Stimulated activated CD8-positive, alpha-beta memory T cell treated with anti-CD3 and anti-CD28 coated beads, Interleukin-15, amount 100 ng/mL, for 1 hour (primary cell): ENCODE measurements around the gene SERPINB11.
"Not testable (repeated sequence)": the region's sequence is repeated elsewhere in the genome, so short reads cannot be mapped to it uniquely, and the experiment has no call there.

ENCODE experiments used
- DNase-seq: peaks from one replicate; pipeline ENCODE4 v3.0.0-alpha.2; 2020; ENCODE audit warnings: low read depth

SERPINB11 gene, protein sequence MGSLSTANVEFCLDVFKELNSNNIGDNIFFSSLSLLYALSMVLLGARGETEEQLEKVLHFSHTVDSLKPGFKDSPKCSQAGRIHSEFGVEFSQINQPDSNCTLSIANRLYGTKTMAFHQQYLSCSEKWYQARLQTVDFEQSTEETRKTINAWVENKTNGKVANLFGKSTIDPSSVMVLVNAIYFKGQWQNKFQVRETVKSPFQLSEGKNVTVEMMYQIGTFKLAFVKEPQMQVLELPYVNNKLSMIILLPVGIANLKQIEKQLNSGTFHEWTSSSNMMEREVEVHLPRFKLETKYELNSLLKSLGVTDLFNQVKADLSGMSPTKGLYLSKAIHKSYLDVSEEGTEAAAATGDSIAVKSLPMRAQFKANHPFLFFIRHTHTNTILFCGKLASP

DNA sequence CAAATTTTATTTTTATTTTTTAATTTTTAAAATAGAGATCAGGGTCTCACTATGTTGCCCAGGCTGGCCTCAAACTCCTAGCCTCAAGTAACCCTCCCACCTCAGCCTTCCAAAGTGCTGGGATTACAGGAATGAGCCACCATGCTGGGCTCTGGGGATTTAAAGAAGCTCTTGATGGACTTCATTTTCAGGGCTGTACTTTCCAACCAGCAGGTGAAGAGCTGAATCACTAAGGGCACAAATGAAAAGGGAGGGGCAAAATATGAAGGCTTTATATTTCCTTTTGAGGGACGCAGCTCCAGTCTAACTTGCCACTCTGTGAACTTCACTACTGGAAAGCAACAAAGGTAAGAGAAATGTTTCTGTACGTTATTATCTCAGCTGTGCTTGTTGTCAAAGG, at the start of gene SERPINB11:
SERPINB11 (plus strand) TSS at position 301 of the 400 bp plus-strand sequence. CDS start 7,234 bp downstream, outside the sequence.
- no peak for DNase-seq

DNA sequence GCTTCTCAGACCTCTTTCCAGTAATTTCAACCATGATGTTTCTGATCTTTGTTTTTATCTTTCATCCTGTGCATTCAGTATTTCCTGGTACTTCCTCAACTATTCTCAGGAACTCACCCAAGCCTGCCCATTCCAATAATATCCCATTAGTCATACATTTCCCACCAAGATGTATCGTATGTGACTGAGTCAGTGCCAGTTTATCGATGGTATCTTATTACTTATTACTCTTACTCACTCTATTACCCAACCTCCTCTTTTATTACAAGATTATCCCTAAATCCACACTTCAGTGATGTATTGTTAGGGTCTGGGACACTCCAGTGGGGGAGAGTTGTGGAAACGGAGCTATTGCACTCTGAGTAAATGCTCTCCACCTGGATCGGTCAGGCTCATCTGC, 43.8 kb upstream of the SERPINB11 start:
- not testable (repeated sequence) for DNase-seq

DNA sequence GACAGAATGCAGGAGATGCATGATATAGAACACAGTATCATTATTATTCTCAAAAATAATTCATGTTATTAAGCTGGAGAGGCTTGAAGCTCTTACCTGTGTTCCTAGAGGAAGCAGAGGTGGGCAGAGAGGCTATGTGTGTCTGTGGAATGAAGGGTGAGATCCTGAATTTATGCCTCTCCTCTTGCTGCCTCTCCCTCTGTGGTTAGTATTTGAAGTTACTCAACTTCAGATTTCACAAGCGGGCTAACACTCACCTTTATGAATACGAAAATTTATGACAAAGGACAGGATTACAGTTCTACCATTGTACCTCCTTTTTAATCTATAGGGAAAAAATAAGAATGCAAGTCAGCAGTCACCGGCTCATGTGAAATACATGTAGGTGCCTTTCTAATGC, 41.0 kb upstream of the SERPINB11 start, which contains the start of gene SERPINB3:
SERPINB3 (minus strand) TSS at position 144 of the 400 bp plus-strand sequence. CDS start 677 bp downstream, outside the sequence.
- not testable (repeated sequence) for DNase-seq

DNA sequence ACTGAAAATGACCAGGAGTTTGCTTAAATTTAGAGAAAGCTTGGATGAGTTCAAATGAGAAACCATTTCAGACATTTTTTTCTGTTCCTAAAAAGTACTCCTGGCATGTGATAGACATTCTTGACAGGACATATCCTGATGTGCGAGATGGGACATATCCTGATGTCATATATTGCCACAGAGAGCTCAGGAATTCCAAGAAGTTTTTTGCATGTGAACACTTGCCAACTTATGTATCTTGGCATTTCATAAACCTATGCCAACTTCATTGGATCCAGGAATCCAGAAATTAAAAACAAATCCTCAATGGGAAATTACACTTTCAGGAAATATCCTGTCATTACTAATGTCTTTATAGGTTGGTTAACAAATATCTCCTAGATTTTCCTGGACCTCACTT, 38.2 kb upstream of the SERPINB11 start:
- DNase-seq, result no peak

DNA sequence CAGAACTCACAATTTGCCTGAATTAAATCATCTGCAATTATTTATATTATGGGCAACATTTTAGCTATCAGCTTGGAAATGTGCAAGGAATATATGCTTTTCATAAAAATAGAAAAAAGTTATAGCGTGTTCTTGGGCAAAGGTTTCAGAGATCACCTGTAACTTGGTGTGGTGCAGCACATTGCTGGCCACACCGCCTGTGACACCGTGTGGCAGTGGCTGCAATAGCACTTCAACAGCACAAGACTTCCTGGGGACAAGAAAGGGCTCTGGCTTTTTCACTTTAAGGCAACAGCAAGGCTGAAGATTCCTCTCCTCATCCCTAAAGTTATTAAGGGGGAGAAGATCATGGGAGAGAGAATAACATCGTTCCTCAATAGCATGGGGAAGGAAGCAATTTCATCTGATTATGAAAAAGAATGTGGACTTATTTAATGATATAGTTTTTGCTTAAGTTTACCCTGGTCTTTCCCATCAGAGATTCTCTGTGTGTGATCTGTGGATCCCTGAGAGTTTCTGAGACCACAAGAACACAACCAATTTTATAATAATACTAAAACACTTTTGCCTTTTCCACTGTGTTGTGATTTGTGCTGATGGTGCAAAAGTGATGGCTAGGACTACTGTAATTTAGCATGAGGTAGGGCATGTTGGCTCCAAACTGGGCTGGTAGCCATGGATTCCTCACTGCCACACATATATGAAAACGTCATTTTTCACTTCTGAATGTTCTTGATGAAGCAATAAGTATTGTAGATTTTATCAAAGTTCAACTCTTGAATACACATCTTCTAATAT, 26.0 kb upstream of the SERPINB11 start:
- no peak for DNase-seq

DNA sequence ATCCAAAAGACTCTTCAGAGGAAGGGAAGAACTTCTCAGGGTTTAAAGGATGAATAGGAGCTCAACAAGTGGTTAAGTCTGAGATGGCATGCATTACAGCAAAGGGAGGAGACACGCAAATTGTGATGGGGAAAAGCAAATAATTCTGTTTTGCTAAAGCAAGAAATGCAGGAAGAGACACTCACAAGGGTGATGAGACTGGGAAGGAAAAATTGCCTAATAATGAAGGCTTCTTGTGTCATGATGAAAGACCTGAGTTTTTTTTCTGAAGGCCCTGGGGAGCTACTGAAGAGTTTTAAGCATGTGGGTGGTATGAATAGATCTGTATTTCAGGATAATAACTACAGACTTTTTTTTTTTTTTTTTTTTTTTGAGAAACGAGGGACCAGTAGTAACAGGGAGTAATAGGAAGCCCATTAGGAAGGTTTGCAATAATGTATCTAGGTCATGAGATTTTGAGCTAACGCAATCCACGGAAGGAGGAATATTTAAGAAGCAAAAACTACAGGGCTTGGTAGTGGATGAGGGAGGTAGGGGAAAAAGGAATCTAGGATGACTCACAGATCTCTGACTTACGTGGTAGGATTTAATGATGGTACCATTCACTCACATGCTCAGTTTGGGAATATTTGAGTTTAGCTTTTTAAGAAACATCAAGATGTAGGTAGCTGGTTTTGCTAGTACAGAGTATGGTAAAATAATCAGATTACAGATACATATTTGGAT, 25.1 kb upstream of the SERPINB11 start:
- DNase-seq, result no peak

DNA sequence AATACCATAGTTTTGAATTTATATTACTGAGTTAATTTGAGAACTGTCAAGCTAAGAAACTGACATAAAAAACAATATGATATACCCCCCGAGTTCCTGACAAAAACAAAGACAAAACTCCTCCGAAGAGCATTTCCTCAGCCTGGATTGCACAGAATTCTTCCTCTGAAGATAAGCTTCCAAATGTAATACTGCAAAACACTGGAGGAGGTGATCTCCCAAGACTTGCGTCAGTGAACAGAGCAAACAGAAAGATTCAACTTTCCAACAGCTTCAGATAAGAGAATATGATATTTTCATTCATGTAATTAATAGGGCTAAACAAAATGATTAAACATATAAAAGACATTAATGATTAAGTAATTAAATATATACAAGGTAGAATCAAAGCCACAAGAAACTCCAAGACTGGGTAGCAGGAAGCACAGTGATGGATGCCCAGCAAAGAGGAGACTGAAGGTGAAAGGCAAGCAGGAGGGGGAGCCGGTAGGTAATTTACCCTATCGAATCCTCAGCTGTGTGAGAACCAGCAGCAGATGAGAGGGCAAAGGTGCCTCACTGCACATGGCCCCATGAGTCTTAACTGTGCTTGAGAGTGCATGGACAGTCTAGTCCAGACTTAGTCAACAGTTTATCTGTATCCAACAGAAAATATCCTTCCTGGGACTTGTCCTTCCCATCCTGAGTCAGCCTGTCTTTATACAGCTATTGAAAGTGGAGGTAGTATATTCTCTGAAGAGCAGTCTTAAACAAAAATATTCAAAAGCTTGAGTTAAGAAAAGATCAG, 22.7 kb upstream of the SERPINB11 start:
- DNase-seq, result no peak

DNA sequence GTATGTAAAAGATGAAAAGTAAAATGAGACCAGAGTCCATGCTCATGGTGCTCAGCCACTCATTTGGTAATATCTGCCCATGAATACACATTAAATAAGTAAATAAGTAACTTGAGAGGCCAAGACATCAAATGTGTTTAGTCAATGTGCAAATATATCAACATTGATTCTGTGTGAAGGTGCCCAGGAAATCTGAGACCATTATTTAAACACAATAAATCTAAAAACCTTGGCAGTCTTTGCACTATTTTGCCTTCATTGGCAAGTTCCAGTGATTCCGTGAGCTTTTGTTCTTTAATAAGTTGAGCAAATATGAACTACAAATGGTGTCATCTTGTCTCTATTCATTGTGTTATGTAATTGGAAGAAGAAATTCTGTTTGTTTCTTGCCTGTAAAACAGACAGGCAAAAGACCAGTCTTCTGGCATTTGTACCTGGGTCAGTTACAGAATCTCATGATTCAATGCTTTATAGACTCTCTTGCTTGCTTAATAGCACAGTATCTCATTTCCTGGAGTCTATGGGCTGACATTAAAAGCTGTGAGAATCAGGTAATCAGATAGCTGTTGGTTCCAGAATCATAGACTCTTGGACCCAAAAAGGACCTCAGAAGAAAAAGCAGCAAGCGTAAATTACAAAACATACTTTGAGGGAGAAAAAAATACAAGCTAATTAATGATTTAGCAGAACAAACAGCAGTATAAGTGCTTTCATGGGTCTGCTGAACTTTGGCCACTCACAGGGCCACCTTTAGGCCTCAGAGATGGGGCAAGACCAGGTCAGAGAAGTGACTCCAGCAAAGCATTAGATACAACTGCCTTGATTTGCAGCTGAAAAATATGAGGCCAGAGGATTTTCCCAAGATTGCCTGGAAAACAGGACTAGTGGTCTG, 21.1 kb upstream of the SERPINB11 start:
- DNase-seq, result no peak

DNA sequence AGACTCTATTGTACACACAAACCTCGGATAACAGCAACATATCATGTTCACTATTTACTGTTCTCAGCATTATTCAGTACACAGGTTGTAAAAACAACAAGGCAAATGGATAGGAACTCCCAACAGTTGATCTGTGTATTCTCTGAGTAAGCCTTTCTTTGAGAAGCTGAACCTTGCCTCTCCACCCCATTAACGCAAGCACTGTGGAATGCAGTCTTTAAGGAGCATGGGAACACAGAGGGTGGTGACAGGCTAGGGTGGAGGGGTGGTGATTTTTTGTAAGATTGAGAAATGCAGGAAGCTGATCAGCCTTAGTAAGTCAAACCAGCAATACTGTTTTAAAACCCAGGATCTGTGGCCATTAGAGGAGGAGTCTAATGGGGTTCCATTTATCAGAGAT, 19.6 kb upstream of the SERPINB11 start:
- DNase-seq, result no peak

DNA sequence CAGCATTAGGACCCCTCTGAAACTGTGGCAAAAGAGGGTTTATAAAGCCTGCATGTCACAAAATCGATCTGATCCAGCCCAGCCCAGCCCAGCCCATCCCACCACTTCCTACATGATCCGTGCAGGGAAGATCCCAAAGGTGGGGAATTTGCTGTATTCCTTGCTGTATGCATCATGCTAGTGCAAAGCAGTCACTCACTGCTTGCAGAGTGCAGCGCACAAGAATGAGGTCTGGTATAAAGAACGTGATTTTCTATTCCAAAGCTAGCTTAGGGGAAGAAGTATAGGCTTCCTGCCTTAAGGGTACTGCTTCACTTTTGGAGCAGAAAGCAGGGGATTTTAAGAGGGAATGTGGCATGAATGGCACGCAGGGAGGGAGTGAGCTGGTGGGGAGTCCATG, 18.9 kb upstream of the SERPINB11 start:
- no peak for DNase-seq

DNA sequence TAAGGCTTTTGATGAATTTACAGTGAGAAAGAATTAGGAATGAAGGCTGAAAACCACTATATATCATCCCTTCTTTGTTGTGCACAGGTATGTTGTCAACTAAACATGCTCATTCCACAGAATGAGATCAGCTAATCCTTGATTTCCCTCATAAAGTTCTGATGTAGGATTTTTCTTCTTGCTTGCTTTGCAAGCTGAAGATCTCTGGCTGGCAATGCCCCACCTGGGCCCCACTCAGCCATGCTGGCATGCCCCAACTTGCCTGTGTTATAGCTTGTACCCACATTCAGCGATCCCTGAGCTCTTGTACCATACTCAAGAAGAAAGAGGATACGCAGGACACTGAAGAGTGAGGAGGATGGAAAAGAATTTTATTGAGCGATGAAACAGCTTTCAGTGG, 18.0 kb upstream of the SERPINB11 start:
- DNase-seq, result no peak

DNA sequence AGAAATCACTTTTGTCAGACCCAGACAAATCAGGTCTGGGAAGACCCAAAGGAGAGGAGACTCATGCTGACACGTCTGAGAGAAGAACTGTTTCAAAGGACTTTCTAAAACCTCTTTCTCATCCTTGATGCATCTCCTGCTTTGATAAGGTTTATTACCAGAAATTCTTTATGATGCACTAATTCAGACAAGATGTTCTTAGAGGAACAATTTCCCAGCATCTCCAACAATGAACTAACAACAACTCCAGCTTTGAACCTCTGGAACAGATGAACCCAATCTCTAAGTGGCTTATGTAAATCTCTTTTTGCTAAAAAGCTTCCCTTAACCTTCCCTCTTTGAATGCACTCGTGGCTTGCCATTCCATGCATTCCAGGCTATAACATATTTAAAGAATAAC, 15.9 kb upstream of the SERPINB11 start:
- no peak for DNase-seq

DNA sequence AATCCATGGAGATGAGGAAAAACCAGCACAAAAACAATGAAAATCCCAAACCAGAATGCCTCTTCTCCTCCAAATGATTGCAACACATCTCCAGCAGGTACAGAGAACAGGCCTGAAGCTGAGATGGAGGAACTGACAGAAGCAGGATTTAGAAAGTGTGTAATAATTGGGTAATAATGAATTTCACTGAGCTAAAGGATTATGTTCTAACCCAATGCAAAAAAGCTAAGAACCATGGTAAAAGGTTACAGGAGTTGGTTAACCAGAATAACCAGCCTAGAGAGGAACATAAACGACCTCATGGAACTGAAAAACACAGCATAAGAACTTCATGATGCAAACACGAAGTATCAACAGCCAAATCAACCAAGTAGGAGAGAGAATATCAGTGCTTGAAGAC, 13.7 kb upstream of the SERPINB11 start:
- no peak for DNase-seq

DNA sequence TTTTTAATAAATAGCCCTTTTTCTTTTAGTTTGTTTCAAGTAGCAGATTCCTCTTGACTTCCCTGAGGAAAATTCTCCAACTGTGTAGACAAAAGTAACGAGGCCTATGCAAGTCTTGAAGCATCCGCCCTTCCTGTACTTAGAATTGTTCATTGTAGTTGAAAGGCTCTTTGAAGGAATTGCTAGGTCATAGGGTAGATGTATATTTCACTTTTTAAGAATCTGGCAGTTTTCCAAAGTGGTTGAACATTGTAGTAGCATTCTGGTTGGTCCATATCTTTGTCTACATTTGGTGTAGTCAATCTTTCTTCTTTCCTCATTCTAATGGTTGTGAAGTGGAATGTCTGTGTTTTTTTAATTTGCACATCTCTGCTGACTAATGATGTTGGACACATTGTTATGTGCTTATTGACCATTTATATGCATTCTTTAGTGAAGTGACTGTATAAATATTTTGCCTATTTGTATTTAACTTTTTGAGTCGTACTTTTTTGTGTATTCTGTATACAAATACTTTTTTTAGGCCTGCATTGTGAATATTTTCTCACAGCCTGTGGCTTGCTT, 5.6 kb upstream of the SERPINB11 start:
- DNase-seq, result no peak

DNA sequence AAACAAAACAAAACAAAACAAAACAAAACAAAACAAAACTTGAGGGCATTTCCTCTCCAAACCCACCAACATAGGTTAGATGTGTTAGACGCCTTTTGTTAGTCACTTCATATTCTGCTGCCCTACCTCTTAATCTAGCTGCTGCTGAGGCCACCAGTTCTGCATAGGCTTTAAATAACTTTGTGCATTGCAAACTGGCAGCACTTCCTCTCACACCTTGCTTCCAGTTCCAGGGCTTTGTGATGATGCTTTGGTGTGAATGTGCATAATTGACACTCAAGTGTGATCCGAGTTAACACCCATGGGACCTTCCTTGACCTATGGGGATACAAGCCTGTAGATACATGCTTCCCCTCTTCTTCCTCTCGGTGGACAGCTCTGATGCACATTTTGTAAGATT, 2.3 kb upstream of the SERPINB11 start:
- no peak for DNase-seq

DNA sequence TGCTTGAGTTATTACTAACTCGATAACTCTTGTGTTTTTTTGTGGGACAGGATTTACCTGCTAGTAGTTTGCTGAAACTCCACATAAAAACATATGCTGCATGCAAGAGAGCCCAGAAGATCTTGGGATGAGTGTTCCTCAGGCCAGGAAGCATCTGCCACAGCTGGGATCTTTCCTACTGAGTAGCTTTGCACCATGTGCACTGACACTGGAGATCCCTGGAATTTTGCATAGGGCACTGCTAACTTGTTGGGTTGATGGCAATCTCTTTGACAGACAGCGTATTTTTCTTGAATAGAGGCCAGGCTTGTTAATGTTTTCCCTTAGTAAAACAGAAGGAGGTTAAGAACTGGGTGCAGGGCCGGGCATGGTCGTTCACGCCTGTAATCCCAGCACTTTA, 808 bp upstream of the SERPINB11 start:
- DNase-seq, result no peak

DNA sequence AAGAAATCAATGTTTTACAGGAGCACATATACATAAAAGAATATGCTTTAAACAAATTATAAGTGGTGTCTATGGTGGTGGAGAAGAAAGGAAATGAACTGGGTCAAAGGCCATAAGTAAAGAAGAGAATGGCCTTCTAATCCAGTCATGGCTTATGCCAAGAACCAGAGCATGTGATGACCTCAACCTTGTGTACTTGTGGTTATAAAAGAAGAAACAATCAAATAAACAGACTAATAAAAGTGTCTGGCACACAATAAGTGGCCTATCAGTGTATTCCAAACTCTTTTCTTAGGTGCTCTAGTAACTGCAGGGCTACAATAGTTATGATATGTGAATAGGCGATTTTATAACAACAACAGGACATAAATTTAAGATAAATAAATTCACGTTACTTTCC, 2.6 kb downstream of the SERPINB11 start:
- DNase-seq, result no peak

DNA sequence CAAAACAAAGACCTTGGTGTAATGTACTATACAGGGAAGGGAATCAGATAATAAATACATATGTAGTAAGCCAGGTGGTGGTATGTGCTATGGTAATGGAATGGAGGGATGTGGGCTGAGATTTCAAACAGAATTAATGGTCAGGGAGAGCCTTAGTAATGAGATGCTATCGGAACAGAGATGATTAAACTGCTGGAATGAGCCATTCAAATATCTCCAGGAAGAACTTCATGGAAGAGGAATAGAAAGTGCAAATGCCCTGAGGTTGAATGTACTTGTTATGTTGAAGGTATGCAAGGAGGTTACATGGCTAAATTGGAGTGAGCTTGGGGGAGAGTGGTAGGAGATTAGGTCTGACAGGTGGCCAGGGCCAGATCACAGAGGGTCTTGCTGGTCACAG, 5.1 kb downstream of the SERPINB11 start:
- DNase-seq, result no peak

DNA sequence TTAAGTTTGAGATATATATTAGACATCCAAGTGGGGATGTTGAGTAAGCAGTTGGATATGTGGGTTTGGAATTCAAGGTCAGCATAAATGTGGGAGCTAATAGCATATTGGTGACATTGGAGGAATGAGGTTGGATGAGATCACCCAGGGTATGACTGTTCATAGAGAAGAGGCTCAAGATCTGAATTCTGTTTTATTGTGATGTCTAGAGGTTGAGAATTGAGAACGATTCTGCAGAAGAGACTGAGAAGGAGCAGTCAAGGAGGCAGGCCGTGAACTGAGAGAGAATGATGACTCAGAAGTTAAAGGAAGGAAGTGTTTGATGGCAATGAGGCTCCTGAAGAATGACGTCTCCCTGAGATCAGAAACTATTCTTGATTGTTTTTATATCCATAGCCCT, 5.9 kb downstream of the SERPINB11 start:
- DNase-seq, result no peak
